Ovary (tissue), 3 donors: ENCODE results near the gene C20orf173.

Experiments used
- EP300 ChIP-seq: sonication (generic); formaldehyde crosslinking; IDR thresholded peaks from one replicate; pipeline ENCODE4 v1.6.1; 2017; ENCODE audit warnings: antibody characterized with exemption
- POLR2A ChIP-seq: fragments of 450-650 bp; IDR thresholded peaks from one replicate; pipeline ENCODE4 v1.6.1; 2017; ENCODE audit warnings: antibody characterized with exemption, mild to moderate bottlenecking, moderate library complexity
- TF ChIP-seq, protein P1 (sequence below), 3 donors: fragments of 450-650 bp in 2 of 3; fragments of 200-600 bp in 1 of 3; IDR thresholded peaks; one replicate each; pipeline versions ENCODE4 v1.5.1 to v1.8.0; 2016 to 2022; ENCODE audit warnings: antibody characterized with exemption in 3 of 3, mild to moderate bottlenecking in 1 of 3
- donor health status: DM: no; HTN: no; CAD: no.

DNA sequence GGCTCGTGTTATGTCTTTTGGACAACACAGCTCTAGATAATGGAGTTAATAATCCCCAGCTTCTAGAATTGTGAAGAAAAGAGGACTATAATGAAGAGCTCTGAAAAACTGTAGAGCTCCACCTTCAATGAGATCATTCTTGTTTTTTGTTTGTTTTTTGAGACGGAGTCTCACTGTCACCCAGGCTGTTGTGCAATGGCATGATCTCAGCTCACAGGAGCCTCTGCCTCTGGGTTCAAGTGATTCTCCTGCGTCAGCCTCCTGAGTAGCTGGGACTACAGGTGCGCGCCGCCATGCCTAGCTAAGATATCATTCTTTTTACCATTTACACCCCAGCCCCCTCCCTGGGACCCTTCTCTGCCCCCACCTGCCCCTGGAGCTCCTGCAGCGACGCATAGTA lies 49.0 kb upstream of the C20orf173 start:
- no peak for TF ChIP-seq POLR2A
- TF ChIP-seq, protein P1, sequence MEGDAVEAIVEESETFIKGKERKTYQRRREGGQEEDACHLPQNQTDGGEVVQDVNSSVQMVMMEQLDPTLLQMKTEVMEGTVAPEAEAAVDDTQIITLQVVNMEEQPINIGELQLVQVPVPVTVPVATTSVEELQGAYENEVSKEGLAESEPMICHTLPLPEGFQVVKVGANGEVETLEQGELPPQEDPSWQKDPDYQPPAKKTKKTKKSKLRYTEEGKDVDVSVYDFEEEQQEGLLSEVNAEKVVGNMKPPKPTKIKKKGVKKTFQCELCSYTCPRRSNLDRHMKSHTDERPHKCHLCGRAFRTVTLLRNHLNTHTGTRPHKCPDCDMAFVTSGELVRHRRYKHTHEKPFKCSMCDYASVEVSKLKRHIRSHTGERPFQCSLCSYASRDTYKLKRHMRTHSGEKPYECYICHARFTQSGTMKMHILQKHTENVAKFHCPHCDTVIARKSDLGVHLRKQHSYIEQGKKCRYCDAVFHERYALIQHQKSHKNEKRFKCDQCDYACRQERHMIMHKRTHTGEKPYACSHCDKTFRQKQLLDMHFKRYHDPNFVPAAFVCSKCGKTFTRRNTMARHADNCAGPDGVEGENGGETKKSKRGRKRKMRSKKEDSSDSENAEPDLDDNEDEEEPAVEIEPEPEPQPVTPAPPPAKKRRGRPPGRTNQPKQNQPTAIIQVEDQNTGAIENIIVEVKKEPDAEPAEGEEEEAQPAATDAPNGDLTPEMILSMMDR (IDR thresholded peaks at IDR 0.05): no peak
- no peak for TF ChIP-seq EP300
